Nephron (organoid): ENCODE data around the gene MARS1.

Experiments
- H3K27ac Mint-ChIP-seq, 3 experiments: 2 replicates each; pipeline ENCODE4 v1.8.0; 2020; ENCODE audit warnings: mixed read lengths in 3 of 3, mild to moderate bottlenecking in 2 of 3, moderate library complexity in 1 of 3
- H3K27me3 Mint-ChIP-seq: 2 replicates; pipeline ENCODE4 v1.8.0; 2021; ENCODE audit warnings: low read depth, mild to moderate bottlenecking, moderate library complexity, mixed read lengths
- H3K36me3 Mint-ChIP-seq: 2 replicates; pipeline ENCODE4 v1.8.0; 2020; ENCODE audit warnings: low read depth, mixed read lengths
- H3K4me1 Mint-ChIP-seq: 2 replicates; pipeline ENCODE4 v1.8.0; 2020; ENCODE audit warnings: mixed read lengths
- H3K4me3 Mint-ChIP-seq, 3 experiments: 2 replicates each; pipeline ENCODE4 v1.8.0; 2020; ENCODE audit warnings: mild to moderate bottlenecking in 3 of 3, mixed read lengths in 3 of 3, moderate library complexity in 2 of 3
- H3K9me3 Mint-ChIP-seq: 2 replicates; pipeline ENCODE4 v1.8.0; 2020; ENCODE audit warnings: mixed read lengths
- CTCF ChIP-seq, 3 experiments: fragments of 200-600 bp; sonication (generic); IDR thresholded peaks; one replicate each; pipeline ENCODE4 v1.5.0; 2021; ENCODE audit warnings: antibody characterized with exemption in 3 of 3; ENCODE audit not compliant: unreplicated experiment in 3 of 3

The MARS1 gene

GRCh38 chr12:57476162-57476992, 11.5 kb upstream of the MARS1 start:
- Mint-ChIP-seq H3K4me3 (peak overlapping the region; percentile 45 to 78 (median 48)), H3K27ac (no peak overlapping the region), H3K4me1 (peaks cover 25% of the 10 kb centered on the region), H3K27me3 (peaks cover 97% of the 10 kb centered on the region), H3K9me3 (no peaks in the 10 kb centered on the region), H3K36me3 (peaks cover 3% of the 10 kb centered on the region)
- TF ChIP-seq CTCF (IDR thresholded peaks at IDR 0.05; ENCODE audit: unreplicated experiment in 3 of 3), result peak in 1 of 3 experiments; percentile 14

GRCh38 chr12:57476993-57477709, 10.7 kb upstream of the MARS1 start:
- Mint-ChIP-seq H3K4me1 (peaks cover 25% of the 10 kb centered on the region), H3K4me3 (peak overlapping the region; percentile 45 to 54 (median 48)), H3K27ac (no peak overlapping the region), H3K9me3 (no peaks in the 10 kb centered on the region), H3K27me3 (peaks cover 96% of the 10 kb centered on the region), H3K36me3 (peaks cover 3% of the 10 kb centered on the region)
- TF ChIP-seq CTCF (IDR thresholded peaks at IDR 0.05; ENCODE audit: unreplicated experiment in 3 of 3), result no peak

GRCh38 chr12:57477710-57478681, 9.9 kb upstream of the MARS1 start:
- peak overlapping the region; percentile 27 to 54 (median 35) for H3K4me3 Mint-ChIP-seq
- peaks cover 25% of the 10 kb centered on the region for H3K4me1 Mint-ChIP-seq
- peaks cover 88% of the 10 kb centered on the region for H3K27me3 Mint-ChIP-seq
- no peaks in the 10 kb centered on the region for H3K9me3 Mint-ChIP-seq
- peak overlapping the region in 2 of 3 experiments; percentile 26 to 47 for H3K27ac Mint-ChIP-seq
- TF ChIP-seq CTCF (IDR thresholded peaks at IDR 0.05; ENCODE audit: unreplicated experiment in 3 of 3), result no peak
- H3K36me3 Mint-ChIP-seq, result peaks cover 3% of the 10 kb centered on the region

GRCh38 chr12:57479043-57479375, 8.9 kb upstream of the MARS1 start:
- Mint-ChIP-seq H3K4me1 (peaks cover 21% of the 10 kb centered on the region), H3K36me3 (no peaks in the 10 kb centered on the region), H3K27ac (no peak overlapping the region), H3K27me3 (peaks cover 78% of the 10 kb centered on the region), H3K4me3 (no peak overlapping the region), H3K9me3 (no peaks in the 10 kb centered on the region)
- no peak for TF ChIP-seq CTCF (IDR thresholded peaks at IDR 0.05; ENCODE audit: unreplicated experiment in 3 of 3)

- TF ChIP-seq CTCF (IDR thresholded peaks at IDR 0.05; ENCODE audit: unreplicated experiment in 3 of 3), result no peak
- Mint-ChIP-seq H3K27me3 (peaks cover 73% of the 10 kb centered on the region), H3K27ac (no peak within 1 kb of the TSS), H3K4me3 (no peak within 1 kb of the TSS), H3K4me1 (peaks cover 18% of the 10 kb centered on the region), H3K36me3 (no peaks in the 10 kb centered on the region), H3K9me3 (no peaks in the 10 kb centered on the region)
Measured at GRCh38 chr12:57479376-57480115, 8.3 kb upstream of the MARS1 start, which contains the start of gene ARHGAP9. Gene ARHGAP9, minus strand, starts transcription at chr12:57479866. Its CDS starts 460 bp downstream, at chr12:57479406.
